Measurements from ENCODE around the gene SYVN1. TPM values are rescaled to one million over a fixed set of nuclear protein-coding genes. Genes with fewer than 3 reads are reported as not detected.

Gene SYVN1
- total RNA-seq, 2 experiments from 2014 or later, result 20.6 to 26.8 TPM

GRCh38 chr11:65131417-65131776 is 2.9 kb downstream of the SYVN1 start:
- no peaks in the 10 kb centered on the region for H3K27me3 Mint-ChIP-seq
- H3K27ac Mint-ChIP-seq, result no peak overlapping the region
- CTCF ChIA-PET, result interaction anchor here (1.2 to 1.8 kb wide), 4 partner anchors 9 to 21 kb away, joined by 3 to 6 read pairs (median 6); partner anchors contain the start of genes FAU, MRPL49 and ZNHIT2
- peaks cover 20% of the 10 kb centered on the region for H3K36me3 Mint-ChIP-seq (ENCODE audit: low read depth)
- intact Hi-C loops (cut with micrococcal nuclease), result no loop called here
- peaks cover 22% of the 10 kb centered on the region for H3K4me1 Mint-ChIP-seq (ENCODE audit: low read depth)
- no peaks in the 10 kb centered on the region for H3K9me3 Mint-ChIP-seq
- H3K4me3 Mint-ChIP-seq, result no peak overlapping the region
- ATAC-seq (no peak), DNase-seq (no peak)
- POLR2A ChIA-PET, result interaction anchor here (0.6 to 7.8 kb wide), 5 partner anchors 10 to 49 kb away, joined by 3 to 77 read pairs (median 4); partner anchors contain the start of genes FAU and MRPL49
- TF ChIP-seq CTCF (IDR thresholded peaks at IDR 0.05), result no peak

- H3K27me3 Mint-ChIP-seq, result no peaks in the 10 kb centered on the region
- TF ChIP-seq CTCF (IDR thresholded peaks at IDR 0.05), result no peak
- DNase-seq (no peak), ATAC-seq (no peak)
- peaks cover 23% of the 10 kb centered on the region for H3K36me3 Mint-ChIP-seq (ENCODE audit: low read depth)
- H3K4me1 Mint-ChIP-seq (ENCODE audit: low read depth), result peaks cover 17% of the 10 kb centered on the region
- ChIA-PET POLR2A (interaction anchor here (0.6 to 7.8 kb wide), 6 partner anchors 9 to 369 kb away, joined by 3 to 77 read pairs (median 4); partner anchors contain the start of genes FAU, MRPL49 and ZNHIT2), CTCF (interaction anchor here (1.1 to 1.8 kb wide), 5 partner anchors 9 to 20 kb away, joined by 3 to 6 read pairs (median 5); partner anchors contain the start of genes FAU, MRPL49 and ZNHIT2)
- H3K27ac Mint-ChIP-seq, result no peak overlapping the region
- no peaks in the 10 kb centered on the region for H3K9me3 Mint-ChIP-seq
- no peak overlapping the region for H3K4me3 Mint-ChIP-seq
- intact Hi-C loops (cut with micrococcal nuclease), result no loop called here
Observed at GRCh38 chr11:65130631-65131416, 3.5 kb downstream of the SYVN1 start.

GRCh38 chr11:65129649-65130441 is 4.5 kb downstream of the SYVN1 start:
- CTCF ChIA-PET, result interaction anchor here (1.1 to 2.1 kb wide), 3 partner anchors 9 to 17 kb away, joined by 3 to 5 read pairs (median 3); partner anchors contain the start of gene ZNHIT2
- no peaks in the 10 kb centered on the region for H3K9me3 Mint-ChIP-seq
- no peak for TF ChIP-seq CTCF (IDR thresholded peaks at IDR 0.05)
- H3K36me3 Mint-ChIP-seq (ENCODE audit: low read depth), result peaks cover 25% of the 10 kb centered on the region
- no peak for ATAC-seq
- POLR2A ChIA-PET, result interaction anchor here (0.7 to 1.6 kb wide), 5 partner anchors 10 to 287 kb away, joined by 3 to 6 read pairs (median 4); partner anchors contain the start of gene ZNHIT2
- H3K27me3 Mint-ChIP-seq, result no peaks in the 10 kb centered on the region
- H3K4me1 Mint-ChIP-seq (ENCODE audit: low read depth), result peaks cover 16% of the 10 kb centered on the region
- H3K4me3 Mint-ChIP-seq, result no peak overlapping the region
- intact Hi-C loops (cut with micrococcal nuclease), result no loop called here
- no peak for DNase-seq
- H3K27ac Mint-ChIP-seq, result no peak overlapping the region

GRCh38 chr11:65128182-65129145 is 5.9 kb downstream of the SYVN1 start:
- Mint-ChIP-seq H3K9me3 (no peaks in the 10 kb centered on the region), H3K4me1 (ENCODE audit: low read depth) (peaks cover 21% of the 10 kb centered on the region), H3K27me3 (no peaks in the 10 kb centered on the region), H3K27ac (no peak overlapping the region), H3K36me3 (ENCODE audit: low read depth) (peaks cover 29% of the 10 kb centered on the region), H3K4me3 (no peak overlapping the region)
- ATAC-seq, result no peak
- CTCF ChIA-PET, result interaction anchor here (1.3 to 2.1 kb wide), 2 partner anchors 11 to 16 kb away, joined by 3 to 5 read pairs; partner anchors contain the start of gene ZNHIT2
- intact Hi-C loops (cut with micrococcal nuclease), result no loop called here
- no peak for DNase-seq
- no peak for TF ChIP-seq CTCF (IDR thresholded peaks at IDR 0.05)
- POLR2A ChIA-PET, result interaction anchor here (0.7 to 1.7 kb wide), 8 partner anchors 7 to 289 kb away, joined by 3 to 7 read pairs (median 4); partner anchors contain the start of gene ZNHIT2
